Kasumi-1 (cell line): ENCODE measurements around the gene BMP10.

Source experiments
- DNase-seq, 2 experiments: peaks; one replicate each; lab custom pipeline; 2025; lab: John Stamatoyannopoulos, UW

Gene BMP10

DNA sequence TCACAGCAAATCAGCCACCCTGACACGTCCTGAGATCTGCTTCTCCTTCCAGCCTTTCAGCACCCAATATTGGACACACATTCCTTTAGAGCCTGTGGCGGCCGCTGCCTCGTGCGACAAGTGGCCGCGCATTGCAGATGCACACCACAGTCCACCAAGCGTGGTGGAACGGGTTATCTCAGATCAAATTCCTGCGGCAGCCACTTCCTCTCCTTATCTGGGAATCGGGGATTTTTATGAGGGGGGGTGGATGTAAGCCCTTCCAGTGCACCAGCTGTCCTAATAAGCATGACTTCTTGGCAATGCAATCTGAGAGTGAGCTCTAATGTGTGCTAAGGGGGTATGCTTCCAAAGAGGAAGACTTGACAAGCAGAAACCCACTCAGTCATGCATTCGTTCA lies 18.3 kb upstream of the BMP10 start:
- DNase-seq, result no peak

DNA sequence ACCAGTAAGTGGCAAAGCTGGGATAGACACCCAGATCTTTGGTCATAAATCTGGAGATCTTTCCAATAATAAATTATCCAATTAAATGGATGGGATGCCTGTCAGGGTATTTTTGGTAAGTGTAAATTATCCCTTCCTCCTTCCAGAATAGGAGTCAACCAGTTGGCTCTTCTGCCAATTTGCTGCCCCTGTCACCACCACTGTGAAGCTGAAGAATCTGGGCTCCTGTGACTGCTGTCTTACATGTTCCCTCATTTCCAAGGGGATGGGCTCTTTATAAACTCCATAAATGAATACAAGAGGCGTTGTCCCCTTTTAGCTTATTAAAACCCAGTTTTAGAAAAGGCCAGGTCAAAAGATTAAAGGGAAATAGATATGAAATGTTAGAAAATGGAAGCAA lies 17.8 kb upstream of the BMP10 start:
- DNase-seq, result no peak

DNA sequence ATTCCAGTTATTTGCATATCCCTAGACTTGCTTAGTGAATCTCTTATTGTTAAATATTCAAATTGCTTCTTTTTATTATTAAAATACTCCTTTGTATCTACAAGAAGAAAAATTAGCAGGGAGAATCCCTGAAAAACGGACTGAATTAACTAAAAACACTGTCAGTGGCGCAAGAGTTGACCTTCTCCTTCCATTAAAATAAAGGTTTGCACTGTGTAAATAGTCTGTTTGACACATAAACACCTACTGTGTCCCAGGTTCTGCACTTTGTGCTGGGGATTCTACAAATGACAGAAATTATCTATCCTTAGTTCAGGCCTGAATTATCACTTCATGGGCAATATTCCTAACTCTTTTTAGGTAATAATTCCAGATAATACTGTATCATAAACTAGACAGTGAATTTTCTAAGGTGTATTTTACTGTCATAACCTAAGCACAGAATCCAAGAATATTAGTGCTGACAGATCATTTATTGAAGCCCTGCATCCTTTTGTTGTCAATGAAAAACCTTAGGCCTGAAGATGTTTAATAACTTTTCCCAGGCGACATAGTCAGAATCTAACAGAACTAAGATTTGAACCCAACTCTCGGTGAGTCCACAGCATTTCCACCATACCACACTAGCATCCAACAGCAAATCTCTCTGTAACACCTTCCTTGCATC lies 17.0 kb upstream of the BMP10 start:
- DNase-seq, result no peak

DNA sequence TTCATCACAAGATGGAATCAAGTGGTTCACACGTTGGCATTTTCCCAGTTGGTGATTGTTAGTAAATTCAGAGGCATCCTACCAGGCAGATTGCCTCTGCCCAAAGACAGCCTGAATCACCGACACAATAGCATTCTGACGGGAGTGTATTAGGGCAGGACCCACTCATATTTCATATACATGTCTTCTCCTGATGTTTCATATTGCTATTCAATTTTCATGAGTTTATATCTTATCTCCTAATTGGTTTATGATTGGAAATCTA lies 14.5 kb upstream of the BMP10 start:
- no peak for DNase-seq

DNA sequence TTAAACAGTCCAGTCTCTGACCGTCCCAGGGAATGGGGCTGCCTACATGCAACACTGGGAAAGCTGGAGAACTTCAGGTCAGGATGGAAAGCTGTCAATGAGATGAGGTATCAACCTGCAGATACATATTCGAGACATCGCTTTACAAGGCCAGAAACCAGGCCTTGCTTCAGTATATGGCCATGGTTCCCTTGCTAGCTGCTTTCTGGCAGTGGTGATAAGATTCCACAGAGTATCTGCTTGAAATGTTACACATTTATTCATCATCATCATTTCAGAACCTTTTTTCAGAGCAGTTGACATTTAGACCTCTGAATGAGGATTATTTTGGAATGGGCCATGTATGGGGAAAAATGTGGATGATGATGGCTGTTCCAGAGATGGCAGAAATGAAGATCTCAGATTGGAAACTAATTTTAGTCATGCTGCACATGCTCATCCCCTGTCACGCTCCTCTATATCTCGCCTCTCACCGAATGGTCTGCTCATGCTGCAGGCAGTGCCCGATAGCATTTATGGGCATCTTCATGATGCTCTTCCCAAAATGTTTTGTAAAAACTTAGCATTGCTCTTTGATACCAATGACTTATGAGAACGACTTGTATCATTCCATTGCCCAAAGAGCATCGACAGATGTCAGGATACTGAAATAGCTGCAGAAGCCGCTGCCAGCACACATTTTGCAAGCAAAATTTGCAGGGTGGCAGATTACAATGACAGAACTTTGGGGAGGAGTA lies 14.0 kb upstream of the BMP10 start:
- DNase-seq, result no peak

DNA sequence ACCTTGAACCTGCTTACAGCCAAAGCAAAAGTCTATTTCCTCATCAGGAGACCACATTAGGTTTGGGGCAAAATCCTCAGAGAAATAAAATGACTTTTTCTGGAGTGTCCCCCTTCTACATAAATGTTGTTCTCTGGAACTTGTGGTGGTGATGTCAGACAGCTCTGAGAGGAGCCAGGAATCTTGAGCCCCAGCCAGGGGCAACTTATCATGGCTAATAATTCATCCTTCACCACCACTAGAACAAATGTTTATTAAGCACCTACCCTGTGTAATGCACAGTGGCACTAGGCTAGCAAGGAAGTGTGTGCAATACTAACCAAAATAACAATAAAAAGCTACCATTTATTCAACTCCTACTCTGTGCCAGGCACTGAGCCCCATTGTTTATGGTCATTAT lies 9.0 kb upstream of the BMP10 start:
- no peak for DNase-seq

DNA sequence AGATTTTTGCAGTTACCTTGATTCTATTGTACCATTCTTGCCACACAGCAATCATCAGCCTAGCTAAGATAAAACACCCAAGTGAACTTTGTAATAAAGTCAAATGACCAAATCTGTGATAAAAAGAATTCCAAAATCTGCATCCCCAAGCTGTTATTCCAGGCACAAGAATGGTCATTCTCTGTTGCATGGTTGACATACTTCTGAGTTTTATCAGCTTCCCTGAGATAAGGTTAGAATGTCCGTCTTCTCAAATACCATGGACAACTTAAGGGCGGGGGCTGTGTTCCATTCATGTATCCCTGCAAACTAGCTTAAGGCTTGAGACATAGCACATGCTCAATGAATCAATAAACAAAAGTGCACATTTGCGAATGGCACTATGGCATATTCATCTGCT lies 8.1 kb upstream of the BMP10 start:
- no peak for DNase-seq

DNA sequence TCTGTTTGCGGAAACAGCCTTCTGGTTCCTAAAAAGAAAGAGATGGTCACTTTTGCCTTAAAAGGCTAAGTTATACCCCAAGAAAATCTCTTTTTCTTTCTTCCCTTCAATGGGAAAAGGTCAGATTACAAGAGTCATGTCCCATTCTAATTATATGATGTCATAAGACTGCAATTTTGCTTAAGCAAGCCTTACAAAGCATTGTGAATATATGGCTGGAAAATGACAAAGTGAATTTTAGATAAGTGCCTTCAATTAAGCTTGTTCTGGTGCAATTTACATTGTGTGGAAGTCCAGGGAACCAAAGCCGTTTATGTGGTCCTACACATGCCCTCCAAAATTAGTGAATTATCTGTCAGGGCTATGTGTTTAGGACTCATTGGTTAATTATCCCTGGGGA lies 7.6 kb upstream of the BMP10 start:
- DNase-seq, result no peak

DNA sequence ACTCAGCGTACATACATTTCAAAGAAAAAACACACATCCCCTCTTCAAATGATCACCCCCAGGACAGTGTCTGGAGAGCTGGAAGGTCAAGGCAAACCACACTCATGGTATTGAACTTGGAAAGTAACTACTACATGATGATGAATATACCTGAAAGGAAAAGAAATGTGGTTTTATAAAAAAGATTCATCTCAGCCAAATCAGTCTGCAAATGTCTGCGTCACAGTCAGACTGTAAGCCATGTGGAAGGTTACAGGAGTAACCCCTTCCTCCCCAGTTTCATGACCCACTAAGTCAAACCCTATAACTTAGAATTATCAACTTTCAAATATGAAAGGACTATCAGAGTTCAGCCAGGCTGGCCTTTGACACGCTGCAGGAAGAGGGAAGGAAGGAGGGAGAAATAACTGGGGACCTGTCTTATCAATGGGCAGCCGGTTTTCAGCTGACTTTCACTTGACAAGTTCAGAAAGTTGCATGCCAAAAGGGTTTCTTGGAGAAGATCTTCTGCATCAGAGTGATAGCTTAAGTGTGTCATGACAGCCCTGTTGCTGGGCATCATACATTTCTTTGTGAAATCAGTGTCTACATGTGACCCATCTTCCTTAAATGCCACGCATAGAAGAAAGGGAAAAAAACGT lies 7.0 kb upstream of the BMP10 start:
- DNase-seq, result no peak

DNA sequence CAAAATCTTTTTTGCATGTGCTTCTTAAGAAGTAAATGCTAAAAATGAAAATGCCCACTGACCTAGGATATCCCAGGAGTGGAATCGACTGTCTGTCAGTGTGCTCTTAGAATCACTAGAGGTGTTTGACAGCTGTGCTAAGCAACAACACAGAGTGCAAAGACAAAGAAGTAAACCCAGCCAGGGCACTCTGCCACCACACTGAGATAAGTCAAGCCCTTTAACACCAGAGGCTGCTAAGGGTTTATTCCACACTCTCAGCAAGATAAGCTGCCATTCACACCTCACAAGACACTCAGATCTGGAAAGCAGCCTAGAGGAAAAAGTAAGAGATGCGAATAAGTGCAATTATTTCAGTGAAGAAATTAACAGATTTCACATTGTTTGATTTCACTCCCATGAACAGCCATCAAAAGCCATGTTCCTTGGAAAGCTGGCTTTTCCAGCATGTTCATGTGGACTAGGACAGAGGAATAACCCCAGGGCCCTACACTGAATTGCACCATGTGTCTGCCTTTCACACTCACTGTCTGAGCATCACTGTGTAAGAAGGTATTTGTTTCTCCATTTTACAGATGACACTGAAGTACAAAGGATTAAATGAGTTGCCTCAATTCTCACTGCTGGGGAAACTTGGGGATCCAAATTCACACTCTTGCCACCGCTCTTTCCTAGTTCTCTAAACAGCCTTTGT lies 6.0 kb upstream of the BMP10 start:
- no peak for DNase-seq

DNA sequence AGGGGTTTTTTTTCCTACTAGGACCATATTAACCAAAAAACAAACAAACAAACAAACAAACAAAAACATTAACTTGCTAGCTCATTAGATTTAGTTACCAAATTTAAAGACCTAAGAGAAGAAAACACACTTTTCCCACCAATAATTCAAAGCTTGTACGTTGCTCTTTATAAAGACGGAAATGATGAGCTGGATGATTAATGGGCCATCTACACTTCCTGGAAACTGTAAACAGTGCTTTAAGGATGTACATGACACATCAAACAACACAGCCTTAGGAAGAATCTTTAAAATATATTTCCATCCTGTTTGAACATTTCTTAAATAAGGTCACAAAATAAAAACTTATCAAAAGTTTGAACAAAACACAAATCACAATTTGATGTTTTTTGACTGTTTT lies 982 bp downstream of the BMP10 start:
- no peak for DNase-seq

DNA sequence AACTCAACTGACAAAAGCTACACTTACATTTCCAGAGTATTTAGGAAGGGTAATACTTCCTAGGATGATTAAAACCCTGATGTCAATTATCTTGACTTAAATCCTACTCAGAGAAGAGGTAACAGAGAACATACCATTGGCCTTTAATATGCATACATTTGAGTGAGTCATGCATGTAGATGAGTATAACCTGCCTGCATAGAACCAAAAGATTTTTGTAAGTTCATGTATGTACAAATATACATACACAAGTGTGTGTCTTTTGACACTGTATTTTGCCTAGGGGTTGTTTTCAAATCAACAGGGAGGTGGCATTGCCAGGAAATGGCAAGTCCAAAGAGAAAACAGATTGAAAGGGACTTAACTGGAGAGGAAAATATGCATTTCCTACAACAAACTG lies 6.1 kb downstream of the BMP10 start:
- no peak for DNase-seq

DNA sequence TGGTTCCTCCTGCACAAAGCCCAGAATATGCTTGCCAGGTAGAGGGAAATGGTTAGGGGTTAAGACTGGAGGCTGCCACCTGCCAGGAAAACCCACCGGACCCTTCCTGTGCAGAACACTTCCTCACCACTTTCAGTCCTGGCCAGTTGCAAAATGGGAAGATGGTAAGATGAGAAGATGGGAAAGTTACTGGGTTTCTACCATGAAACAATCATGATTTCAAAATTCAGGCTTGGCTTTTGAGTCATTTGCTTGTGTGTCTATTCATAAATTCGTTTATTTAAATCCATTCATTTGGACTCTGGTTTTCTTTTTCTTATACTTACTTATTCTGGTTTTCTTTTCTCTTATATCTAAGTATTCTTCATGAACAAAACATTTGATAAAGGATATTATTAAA lies 7.2 kb downstream of the BMP10 start:
- DNase-seq, result no peak

DNA sequence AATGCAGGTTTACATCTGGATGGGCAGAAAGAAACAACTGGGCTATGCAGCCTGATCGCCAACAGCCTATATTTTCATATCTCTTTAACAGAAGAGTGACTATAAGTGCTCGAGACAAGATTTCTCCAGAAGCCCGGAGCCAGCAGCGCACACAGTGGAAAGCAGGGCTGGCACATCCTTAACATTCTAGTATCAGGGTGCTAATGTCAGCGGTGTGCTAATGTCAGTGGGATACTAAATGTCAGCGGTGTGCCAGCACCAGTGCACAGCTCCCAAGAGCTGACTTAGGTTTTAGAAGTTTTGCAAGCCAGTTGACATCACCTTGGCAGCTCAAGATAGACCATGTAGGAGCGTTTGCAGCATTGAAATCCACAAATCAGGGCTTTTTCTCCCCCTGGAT lies 8.3 kb downstream of the BMP10 start:
- DNase-seq, result no peak

DNA sequence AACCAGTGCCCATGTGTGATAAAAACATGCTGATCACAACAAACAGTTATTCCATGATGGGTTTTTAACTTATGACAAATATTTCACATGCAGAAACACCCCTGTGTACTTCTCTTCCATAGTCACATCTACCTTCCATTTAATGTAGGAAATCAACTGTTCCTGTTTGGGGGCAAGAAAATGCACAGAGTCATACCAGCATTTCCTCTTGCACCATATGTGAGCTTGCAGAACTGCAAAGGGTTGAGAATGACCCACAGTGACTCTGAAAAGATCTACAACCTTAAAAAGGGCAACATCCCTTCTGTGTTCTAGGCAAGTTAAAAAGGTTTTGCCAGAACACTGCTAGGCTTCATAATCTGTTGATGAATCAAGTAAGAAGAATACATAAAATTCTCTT lies 9.9 kb downstream of the BMP10 start:
- DNase-seq, result peak; percentile 48 to 59

DNA sequence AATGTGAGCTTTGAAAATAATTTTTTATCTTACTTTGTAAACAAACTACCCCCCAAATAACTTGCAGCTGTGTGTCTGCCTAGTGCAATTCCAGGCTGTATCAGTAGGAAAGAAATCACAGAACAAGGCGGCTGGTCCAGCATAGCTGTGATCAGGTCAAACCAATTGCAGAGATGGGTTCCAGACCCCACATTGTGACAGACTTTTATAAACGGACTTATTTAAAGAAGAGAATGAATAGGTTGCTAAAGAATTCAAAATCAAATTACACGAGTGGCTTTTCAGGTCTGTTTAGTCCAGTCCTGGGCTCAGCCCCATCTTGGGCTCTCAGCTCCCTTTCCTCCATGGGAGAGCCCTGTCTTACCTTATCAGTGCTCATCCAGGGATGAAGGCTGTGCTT lies 11.1 kb downstream of the BMP10 start:
- DNase-seq, result no peak

DNA sequence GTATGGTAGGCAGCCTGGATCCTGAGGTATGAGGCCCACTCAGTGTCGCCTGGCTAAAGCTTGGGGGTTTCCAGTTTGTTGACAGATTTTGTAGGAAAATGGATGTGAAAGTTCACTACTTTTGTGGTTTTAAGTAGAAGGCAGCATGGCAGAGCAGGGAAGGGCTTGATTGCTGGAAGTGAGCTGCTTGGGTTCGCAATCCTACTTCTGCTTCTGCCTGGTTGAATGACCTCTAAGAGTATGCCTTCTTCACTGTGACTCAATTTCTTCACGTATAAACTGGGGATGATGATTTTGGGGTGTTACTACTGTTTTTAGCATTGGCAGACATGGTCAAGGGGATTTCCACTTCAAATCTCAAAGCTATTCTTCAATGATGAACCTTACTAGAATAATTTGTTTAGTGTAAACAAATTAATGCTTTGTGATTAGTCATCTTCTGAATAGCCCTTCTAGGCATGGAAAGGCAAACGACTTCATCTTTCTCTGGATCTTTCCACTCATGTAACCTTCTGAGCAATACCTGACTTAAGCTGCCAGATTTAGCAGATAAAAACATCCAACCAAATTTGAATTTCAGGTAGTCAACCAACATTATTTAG lies 13.2 kb downstream of the BMP10 start:
- no peak for DNase-seq

DNA sequence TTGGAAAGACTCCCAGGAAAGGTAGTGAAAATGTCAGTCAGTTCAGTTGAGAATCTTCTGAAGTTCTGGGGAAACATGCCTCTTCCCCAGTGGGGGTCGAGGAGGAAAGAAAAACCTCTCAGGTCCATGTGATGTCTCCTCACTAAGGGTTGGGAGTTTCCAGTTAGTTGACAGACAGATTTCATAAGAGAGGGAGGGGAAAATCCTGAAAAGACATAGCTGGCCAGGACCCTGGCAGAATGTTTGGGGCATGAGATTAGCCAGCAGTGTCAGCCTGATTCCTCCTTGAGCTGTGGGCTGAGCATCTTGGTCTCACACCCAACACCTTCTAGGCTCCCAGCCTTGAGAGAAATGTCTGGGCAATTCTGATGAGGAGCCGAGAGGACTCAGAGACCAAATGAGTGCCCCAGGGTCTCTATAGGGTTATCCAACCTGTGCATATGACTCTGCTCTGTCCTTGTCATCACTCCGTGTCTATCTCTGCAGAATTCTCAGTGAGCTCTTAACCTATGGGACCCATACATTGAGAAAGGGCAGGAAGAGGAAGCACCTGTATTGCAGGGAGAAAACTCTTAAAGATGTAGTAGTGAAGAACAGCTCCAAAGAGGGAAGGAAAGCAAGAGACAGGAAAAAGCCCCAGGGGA lies 13.9 kb downstream of the BMP10 start:
- peak; percentile 2 to 6 for DNase-seq

DNA sequence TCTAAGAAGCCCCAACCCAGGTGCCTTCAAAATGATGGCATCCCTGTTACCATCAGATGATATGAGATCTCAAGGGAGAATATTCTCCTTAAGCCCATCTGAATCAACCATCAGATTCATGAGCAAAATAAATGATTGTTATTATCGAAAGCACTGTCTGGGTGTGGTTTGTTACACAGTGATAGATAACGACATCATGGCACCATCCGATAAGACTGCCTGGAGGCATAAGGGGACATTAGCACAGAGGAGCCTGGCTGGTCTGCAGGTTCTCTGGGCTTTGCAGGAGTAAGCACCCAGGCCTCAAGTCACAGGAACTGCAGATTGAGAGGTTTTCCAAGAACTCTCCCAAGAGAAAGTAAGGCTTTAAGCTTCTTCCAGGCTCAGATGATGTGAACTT lies 15.6 kb downstream of the BMP10 start:
- no peak for DNase-seq

DNA sequence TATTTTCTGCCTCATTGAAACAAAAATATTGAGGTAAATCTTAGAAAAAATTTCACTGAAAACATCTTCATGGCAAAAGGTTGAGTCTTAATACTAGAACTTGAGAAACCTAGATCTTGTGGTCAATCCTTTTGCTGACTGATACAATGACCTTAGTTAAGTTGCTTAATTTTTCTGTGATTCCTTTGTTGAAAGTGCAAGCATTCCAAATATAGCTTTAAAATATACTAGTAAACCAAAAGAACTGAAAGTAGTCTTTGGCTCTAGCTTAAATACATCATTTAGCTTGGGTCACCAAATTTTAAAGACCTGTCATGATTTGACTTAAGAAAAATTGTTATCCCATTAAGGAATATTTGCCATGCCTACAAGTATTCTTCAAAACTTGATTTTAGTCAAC lies 16.7 kb downstream of the BMP10 start:
- DNase-seq, result no peak

DNA sequence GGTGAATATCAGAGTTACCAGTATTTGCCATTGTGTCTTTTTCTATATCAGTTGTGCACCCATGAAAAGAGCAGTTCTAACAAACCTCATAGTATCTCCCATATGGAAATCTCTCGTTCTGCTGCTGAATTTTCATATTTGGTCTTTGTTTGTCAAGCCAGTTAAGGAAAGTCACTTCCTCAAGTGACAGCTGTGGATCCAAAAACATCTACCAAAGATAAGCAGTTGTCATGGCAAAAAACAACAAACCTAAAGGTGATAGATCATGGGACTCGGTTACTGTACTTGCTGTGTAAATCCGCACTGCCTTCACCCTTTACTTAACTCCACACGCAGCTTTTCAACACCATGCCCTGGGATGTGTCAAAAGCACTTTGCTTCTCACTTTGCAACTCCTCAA lies 17.3 kb downstream of the BMP10 start:
- no peak for DNase-seq

DNA sequence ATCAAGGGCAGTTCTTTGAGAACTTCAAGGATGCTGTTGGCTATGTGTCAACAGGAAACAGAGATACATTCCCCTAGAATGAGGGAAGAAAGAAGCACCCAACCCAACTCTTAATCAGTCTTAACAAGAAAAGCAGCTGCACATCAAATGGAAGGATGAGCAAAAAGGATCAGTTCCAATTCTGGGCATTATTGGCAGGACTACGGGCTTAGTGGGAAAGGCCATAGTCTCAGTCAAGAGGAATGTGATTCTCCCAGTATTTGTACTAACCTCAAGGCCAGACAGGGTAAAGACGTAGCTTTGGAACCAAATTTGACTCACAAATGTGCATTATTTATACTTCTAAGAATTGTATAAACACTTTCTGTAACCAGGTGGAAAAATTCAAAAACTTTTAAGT lies 18.2 kb downstream of the BMP10 start:
- no peak for DNase-seq
